Activated effector memory CD4-positive, alpha-beta T cell treated with anti-CD3 and anti-CD28 coated beads, Interleukin-2, amount 50 U/mL, for 16 hours (primary cell): ENCODE data around the gene CLASP2.

Experiments used
- DNase-seq: peaks from one replicate; pipeline ENCODE4 v3.0.0-alpha.2; 2020

CLASP2 gene

DNA sequence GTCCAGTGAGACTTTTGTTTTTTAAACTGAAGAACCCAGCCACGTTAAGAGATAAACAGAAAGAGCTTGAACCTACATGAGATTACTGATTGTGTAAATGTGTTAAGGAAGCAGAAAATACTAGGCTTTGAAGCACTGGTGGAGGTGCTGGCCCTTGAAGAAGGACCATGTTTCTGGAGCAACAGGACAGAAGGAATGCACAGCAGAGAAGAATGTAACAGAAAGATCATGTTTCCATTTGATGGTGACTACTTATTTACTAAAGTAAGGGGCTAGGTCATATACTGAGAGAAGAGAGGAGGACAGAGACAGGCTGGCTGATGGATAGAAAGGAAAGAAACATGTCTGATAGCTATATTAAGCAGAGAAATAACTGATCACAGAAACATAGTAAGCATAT, 88.8 kb downstream of the CLASP2 start:
- no peak for DNase-seq

DNA sequence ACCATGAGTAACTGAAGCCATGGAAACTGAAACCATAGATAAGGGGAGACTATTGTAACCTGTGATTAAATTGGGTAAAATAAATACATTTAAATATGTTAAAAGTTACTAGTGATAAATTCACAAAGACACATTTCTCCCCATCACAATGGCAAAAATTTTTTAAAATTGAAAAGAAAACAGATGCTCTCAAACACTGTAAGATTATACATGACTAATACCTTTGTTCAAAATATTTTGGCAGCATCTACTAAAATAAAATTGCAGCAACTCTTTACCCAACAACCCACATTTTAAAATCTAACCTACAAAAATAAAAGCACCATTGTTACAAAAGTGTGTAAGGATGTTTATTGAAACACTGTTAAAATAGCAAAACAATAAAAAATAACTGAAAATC, 93.3 kb downstream of the CLASP2 start:
- no peak for DNase-seq

DNA sequence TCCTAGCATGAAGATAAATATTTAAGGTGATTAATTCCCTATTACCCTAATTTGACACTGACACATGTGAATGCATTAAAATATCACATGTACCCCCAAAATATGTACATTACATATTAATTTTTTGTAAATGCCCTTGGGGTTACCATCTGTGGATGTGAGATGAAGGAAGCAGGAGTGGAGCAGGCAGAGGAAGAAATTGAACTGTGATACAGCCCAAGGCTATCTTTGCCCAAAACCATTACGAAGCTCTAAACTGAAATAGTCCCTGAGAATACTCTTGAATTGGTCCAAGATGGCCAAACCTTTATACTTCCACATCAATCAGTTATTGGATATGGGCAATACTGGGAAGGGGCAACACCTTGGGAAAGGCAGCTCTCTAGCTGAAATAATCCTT, 105.0 kb downstream of the CLASP2 start:
- no peak for DNase-seq

DNA sequence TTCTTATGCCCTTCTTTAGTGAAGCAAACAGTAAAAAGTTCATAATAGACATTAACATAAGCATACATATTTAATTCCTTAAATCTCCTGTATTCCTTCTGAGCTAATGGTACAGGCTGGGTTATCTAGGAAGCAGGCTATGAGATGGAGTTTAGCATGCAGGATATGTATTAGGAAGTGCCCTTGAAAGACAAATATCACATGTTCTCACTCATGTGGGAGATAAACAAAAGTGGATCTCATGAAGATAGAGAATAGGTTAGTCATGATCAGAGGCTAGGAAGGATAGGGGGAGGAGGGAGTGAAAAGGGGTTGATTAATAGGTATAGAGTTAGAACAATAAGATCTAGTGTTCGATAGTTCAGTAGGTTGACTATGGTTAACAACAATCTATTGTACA, 105.4 kb downstream of the CLASP2 start:
- DNase-seq: no peak

DNA sequence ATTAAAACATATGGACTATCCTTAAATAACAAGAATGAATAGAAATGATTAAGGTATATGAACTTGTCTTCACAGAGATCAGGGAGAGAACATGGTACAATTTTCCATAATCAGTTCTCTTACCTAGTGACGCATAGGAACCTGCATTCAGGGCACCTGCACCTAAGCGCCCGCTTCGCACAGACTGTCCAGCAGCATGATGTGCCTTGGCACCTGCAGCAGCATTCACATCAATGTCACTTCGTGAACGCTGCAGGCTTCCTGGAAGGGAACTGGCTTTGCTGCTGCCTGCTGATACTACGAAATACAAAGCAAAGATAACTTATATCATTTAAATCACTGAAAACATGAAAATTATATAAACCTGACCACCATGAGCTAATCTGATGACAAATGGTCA, 115.2 kb downstream of the CLASP2 start:
- DNase-seq: no peak

DNA sequence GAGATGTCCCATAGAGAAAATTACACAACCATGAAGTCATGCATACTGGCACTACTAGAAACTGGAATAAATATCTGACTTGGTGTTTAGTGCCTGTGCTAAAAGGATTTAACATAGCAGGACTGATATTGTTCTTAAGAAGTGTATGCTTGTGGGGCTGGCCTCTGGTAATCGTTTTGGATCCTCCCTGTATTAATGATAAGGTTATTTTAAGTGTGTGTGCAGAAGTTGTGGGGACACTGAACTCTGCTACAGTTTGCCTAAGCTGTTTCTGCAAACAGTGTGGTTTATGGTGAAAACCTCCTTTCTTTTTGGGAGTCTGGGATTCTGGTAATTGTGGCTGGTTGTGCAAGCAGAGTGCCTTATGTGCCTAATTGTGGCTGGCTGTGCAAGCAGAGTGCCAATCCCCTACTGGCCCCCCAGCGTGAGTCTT, 120.8 kb downstream of the CLASP2 start:
- DNase-seq: no peak

DNA sequence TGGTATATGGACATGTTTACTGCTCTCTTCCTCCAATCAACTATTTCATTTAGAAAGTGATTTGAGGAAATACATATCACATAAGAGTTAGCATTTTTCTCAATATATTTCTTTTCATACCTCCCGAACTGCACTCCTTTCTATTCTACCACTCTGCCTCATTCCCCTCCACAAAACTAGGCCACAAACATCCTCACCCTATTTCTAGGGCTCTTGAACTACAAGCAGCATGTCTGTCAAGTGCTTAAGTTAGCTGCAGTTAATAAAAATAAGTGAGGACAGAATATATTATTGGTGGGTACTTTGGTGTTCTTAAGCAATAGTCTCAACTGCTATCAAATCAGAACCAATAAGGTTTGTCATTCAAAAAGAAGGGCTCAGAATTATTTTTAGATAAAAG, 125.1 kb downstream of the CLASP2 start:
- DNase-seq: no peak

DNA sequence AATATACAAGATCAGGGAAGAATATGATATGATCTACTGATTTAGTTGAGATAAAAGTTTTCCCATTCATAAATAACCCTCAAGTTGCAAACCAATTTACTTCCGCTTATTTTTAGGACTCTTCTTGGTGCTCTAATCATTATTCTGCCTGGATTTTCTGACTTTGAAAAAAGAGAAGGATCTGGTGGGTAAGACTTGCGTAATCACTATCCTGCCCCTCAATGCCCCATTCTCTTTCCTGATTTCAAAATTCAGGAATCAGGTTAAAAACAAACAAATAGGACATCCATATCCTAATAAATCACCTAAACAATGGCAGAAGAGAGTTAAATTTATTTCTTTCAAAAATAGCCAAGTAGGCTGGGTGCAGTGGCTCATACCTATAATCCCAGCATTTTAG, 127.5 kb downstream of the CLASP2 start:
- DNase-seq: no peak

DNA sequence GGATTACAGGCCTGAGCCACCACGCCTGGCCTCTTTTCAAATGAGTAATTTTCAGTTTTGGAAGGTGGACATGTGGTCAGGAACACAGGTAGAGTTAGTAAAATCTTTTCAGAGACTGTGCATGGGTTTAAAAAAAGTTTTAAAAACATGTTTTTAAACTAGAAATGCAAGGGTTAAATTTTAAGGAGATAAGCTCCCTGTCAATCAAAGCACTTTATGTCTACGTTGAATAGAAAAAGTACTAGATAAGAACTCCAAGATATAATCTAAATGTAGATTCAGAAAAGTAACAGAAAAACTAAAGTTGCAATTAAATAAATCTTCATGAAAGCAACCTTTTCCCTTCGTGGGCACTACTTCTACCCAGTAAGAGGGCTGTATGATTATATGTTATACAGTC, 131.7 kb downstream of the CLASP2 start:
- DNase-seq: no peak

DNA sequence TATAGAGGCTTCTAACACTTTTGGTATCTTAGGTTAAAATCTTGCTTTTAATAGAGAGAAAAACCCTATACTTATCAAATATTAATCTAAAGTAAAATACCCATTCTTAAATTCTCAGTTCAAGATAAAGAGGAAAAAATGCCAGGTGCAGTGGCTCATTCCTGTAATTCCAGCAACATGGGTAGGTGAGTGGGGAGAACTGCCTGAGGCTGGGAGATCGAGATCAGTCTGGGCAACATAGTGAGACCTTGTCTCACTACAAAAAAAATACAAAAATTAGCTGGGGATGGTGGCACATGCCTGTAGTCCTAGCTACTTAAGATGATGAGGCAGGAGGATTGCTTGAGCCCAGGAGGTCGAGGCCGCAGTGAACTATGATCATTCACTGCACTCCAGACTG, 135.8 kb downstream of the CLASP2 start:
- no peak for DNase-seq

DNA sequence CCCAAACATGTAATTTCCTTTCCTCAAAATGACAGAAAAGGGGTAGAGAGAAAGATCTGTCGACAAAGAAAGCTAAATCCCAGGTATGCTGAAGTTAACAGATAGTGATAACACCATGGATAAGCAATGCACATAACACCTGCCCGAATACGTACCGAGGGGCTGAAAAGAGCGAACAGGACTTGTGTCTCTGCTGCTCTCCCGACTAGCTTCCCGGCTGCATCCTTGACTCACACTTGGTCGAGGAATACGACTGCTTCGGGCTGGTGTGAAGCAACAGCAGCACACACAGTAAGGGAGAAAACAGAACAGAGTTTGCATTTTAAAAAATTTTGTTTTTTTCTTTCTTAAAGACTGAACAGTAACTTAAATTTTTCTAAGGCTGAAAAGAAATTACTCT, 136.4 kb downstream of the CLASP2 start:
- no peak for DNase-seq

DNA sequence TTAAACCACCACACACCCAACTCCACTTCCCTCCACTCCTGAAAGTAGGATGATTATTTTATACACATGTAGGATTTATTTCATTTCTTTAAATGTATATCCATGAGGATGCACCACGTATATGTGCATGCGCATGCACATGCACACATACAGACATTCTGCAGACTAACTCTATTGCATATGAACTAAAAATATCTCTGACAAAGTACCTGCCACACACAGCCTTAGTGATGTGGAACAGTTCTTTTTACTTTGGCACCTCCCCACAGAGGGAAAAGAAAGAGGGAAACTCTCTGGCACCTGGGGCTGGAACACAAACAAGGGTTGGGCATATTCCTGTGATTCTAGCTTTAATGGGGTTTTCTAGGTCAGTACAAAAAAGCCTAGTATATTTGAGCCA, 138.2 kb downstream of the CLASP2 start:
- DNase-seq: no peak

DNA sequence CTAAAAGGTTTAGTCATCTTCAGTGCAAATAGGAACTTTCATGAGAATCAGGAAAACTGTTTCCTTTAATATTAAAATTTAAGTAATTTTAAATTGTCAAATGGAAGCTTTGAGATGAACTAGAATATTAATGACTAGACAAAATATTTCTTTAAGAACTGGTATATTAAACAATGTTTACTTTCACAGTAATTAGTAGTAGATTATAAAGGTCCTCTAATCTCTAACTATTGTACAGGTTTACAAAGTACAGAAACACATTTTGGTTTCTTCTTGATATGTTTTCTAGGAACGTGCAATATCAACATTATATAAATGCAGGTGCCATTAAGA, 138.9 kb downstream of the CLASP2 start:
- DNase-seq: no peak

DNA sequence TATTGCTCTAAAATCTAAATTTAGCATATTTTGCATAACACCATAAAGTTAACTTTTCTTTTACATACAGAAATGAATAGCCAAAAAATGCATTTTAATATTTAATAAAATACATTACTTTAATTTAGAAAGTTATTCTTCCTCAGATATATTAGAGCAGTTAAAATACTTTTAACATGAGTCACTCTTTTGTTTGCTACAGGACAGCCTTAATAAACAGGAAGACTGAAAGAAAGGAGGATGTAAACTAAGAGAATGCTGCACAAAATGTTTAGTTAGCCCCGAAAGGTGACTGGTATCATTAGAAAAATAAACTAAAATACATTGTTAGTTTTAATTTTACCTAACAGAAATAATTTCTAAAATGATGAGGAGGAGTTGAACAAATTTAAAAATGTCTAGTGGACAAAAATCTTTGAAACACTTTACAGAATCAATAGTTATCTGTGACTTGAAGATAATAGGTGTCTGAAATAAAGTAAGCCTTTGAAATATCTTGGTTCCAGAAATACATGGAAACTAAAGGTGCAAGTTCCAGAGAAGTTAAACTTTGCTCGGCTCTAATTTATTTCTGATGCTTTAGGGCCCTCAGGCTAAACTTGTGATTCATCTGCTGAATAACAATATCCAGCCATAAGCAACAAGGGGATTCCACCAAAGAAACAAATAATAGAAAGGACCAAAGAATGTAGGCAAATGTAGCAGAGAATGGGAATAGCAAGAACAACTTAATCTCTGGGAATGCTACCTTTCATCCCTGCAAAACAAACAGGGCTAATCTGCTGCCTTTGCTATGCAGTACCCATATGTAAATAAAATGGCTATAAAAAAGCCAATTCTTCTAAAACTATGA, 139.5 kb downstream of the CLASP2 start:
- DNase-seq: no peak

DNA sequence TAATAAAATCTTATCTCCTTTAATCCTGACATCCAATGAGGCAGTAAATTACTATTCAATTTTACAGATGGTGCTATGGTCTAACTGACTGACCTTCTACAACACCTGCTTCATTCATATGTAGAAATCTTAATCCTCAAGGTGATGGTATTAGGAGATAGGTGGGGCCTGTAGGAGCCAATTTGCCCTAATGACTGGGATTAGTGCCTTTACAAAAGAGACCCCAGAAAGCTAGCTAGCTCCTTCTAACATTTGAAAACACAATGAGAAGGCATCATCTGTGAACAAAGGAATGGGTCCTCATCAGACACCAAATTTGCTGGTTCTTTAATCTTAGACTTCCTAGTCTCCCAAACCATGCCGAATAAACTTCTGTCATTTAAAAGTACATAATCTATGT, 140.5 kb downstream of the CLASP2 start:
- no peak for DNase-seq

DNA sequence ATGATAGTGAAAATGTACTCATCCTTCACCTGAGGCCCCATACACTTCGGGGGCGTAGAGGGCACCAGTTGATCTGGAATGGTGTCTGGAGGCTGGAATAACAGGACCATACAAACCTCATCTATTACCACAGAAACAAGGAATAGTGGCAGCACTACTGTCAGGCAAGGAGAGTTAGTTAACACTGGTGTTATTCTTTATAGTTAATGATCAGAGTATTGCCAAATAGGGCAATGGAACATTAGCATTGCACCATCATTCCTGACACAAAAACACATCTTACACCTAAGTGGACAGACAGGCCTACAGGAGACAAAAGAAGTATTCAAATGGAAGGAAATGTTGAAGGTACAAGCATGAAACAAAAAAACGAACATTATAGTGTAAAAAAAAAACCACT, 140.9 kb downstream of the CLASP2 start:
- no peak for DNase-seq

DNA sequence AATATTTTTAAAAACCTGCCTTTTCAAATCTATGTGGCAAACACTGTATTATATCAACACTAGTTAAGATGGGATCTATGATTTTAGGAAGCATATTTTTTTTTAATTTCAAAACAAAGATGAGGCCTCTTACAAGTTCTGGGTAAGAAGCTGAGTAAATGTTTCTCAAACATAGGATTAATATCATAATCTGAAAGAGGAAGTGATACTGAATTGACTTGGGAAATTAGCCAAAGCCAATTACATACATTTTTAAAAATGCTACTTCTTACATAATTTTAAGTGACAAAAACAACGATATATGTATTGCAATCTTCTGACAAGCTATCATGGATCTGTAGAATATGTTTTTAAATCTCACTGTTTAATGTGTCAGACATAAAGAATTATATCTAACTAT, 142.7 kb downstream of the CLASP2 start:
- no peak for DNase-seq

DNA sequence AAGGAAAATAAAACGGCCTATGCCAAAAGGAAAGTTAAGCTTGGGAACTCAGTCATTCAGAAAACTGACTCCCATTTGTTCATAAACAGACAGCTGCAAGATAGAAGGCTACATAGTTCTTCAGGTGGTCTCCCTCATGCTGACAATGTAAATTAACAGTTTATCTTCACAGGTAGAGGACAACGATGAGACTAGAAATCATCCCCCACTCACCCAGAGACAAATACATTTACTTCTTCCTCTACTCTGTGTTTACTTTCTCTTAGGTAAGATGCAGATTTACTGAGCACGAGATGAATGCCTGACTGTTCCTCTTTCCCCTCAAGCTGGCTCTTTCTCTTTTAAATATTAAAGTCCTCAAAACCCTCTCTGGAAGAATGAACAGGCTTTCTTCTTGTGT, 160.2 kb downstream of the CLASP2 start:
- no peak for DNase-seq

DNA sequence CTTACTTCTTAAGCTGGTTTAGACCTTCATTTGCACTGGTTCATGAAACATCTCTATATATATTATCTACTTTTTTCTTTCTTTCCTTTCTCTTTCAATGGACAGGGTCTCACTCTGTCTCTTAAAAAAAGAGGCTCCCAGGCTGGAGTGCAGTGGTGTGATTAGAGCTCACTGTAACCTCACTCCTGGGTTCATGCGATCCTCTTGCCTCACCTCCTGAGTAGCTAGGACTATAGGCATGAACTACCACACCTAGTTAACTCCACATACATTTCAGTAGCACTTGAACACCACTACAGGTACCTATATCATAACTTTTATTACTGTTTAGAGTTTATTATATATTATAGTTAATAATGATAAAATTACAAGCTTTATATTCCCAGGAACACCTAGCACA, 160.8 kb downstream of the CLASP2 start:
- DNase-seq: no peak

DNA sequence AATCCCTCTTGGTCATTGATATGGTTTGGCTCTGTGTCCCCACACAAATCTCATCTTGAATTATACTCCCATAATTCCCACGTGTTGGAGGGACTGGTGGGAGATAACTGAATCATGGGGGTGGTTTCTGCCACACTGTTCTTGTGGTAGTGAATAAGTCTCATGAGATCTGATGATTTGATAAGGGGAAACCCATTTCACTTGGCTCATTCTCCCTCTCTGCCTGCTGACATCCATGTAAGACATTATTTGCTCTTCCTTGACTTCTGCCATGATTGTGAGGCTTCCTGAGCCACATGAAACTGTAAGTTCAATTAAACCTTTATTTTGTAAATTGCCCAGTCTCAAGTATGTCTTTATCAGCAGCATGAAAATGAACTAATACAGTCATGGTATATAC, 171.0 kb downstream of the CLASP2 start:
- DNase-seq: no peak

DNA sequence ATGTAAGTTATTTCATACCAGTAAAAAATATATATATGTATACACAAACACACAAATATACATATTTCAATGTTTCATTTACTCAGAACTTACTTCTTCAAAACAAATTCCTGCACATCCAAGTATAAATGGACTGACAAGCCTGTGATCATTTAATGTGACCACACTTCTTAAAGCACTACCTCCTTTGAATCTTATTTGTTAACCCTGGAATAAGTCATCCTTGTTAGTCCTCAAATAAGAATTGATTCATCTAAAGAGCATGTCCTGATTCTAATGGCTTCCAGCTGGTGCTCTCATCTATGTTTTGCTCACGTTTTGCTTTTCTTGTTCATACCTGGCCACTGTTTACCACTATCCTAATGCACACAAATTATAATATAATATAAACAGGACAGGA, 173.9 kb downstream of the CLASP2 start:
- no peak for DNase-seq

DNA sequence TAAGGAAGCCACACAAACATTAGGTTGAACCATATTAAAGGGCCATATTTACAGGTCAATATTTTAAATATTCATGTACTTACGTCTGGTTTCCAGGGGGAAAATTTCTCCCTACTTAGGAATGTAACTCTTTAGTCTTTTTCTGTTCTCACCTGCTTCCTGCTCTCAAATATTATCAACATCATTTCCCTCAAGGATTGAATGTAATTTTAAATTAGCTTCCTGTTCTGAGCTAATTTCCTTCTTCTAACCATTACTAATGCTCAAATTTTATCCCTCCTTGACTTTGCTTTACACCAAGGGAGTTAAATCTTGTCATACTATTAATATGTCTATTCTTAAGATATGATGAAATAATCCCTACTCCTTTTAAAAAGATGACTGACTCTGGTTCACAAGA, 174.5 kb downstream of the CLASP2 start:
- DNase-seq: no peak

DNA sequence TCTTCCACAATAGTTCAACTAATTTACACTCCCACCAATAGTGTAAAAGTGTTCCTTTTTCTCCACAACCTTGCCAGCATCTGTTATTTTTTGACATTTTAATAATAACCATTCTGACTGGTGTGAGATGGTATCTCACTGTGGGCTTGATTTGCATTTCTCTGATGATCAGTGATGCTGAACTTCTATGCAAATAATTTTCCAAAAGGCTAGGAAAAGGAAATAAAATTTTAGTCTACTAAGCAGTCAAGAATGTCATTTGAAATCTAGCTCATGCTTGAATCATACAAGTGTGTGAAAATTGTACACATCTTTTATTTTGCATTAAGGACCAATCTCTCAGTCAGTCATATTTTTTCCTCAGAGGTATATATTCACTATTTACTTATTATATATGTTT, 176.1 kb downstream of the CLASP2 start:
- DNase-seq: no peak

DNA sequence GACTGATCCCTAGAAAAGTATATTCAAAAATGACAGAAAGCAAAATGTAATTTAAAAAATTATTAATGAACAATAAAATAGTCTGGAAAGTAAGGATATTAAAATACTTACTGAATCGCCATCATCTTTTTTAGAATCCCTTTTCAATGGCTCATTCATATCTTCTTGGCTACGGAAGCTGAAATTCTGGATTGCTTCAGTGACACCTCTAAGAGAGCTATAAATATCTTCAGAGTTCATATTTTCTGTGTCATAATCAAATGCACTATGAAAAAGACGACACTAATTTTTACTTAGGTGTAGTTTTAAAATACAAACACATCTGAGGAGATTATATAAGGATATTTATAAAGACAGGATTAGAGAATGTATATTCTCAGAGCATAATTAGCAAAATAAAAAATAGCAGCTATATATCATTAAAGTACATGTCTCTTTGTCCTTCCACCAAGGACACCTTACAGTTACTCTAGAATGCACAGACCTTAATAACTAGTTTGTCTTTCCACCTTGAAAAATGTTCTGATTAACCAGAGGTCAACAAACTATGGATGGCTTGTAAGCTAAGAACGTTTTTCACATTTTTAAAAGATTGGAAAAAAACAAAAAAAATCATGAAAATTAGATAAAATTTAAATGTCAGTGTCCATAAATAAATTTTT, 179.2 kb downstream of the CLASP2 start:
- DNase-seq: no peak

DNA sequence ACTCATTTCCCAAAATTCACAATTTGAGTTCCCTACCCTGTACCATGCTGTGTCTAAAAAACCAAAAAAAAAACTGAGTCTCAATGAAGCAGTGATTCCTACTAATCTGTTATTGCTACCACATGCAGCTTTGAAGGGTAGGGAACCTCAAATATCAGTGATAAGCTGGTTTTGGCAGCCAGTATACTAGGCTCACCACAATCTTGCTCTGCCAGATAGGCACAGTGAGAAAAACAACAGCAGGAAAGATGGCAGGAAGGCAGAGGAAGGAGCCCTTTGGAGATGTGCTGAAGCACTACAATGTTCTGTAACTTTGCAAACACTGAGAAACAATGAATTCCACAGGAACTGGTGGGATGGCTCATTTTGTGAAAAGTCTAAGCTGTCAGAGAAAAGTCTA, 180.9 kb downstream of the CLASP2 start:
- DNase-seq: no peak
